HG03457 (cell line): Measurements from ENCODE around the gene COL15A1.

Source experiments
- ATAC-seq: cut with Tn5 transposase; IDR thresholded peaks from one replicate; pipeline ENCODE4 v1.9.1; 2021; ENCODE audit warnings: moderate number of reproducible peaks; ENCODE audit not compliant: unreplicated experiment

COL15A1 gene

DNA sequence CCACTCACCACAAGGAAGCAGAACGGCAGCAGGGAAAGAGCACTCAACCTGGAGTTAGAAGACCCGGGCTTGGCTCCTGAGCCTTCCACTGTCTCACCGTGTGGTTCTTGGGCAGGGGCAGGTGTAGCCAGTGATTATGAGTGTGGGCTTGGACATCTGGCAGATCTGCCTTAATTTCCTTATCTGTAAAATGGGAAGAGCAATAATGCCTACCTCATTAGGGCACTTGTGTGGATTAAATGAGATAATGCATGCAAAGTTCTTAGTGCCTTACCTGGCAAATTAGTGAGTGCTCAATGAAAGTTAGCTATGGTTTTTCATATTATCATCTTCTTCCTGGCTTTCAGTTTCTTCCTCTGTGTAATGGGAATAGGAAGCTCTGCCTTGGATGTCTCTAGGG is 28.1 kb upstream of the COL15A1 start:
- no peak for ATAC-seq

DNA sequence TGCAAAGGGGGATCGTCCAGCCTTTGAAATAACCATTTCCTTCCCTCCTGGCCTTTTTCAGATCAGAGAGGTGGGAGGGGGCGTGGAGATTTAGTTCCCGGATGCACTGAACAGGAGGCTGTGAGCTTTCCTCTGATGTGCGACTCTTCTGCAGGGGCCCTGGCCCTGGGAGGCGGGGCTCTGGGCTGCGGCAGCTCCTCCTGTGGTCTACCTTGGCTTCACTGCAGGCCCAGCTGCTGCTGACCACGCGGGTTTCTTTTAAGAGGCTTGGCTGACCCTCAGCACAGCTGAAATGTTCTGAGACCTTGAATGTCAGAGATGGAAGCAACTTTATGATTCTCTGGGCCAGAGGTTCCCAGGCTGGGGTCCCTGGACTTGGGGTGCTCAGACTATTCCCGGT is 27.0 kb upstream of the COL15A1 start:
- no peak for ATAC-seq

DNA sequence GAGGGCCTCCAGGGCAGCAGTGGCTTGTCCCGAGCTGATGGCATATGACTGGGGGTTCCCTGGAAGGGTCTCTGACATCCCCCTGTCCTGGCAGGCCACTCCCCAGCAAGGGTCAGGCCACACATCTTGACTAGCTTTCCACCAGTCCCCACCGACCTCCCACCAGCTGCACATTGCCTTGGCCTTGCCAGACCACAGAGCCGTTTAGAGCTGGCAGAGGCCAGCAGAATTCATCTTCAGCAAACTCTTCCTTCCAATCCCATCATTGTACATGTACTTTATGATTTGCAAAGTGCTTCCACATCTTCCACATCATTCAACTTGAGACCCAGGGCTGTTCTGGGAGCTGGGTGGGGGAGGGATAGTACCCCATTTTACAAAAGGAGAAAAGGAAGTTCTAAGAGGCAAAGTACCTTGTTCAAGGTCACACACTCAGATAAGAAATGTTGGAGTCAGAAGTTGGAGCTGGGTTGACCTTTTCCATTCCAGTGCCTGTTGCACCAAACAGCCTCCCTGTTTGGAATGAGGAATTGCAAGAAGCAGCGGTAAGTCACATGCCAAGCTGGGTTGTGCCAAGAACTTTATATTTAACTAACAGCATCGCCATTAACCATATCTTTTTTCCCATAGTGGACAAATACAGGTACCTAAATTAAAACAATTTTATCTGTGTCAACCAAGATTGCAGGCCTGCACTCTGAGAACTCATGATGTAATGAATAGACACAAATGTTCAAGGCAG is 25.8 kb upstream of the COL15A1 start:
- no peak for ATAC-seq

DNA sequence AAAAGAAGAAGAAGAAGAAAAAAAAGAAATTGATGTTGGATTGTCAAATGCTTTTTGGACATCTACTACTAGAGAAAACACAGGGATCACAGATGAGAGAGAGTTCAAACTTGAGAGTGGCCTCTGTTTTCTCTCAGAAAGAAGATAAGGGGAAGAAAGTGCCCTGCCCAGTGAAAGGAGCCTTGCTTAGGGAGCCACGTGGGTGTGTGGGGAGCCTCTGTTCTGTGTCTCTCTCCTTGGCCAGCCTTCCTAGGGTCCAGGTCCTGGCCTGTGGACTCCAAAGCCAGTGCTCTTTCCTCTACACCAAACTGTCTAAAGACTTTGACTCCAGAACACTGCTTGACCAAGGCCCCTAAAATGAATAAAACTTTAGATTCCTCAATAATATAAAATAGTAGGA is 22.0 kb upstream of the COL15A1 start:
- ATAC-seq = no peak

DNA sequence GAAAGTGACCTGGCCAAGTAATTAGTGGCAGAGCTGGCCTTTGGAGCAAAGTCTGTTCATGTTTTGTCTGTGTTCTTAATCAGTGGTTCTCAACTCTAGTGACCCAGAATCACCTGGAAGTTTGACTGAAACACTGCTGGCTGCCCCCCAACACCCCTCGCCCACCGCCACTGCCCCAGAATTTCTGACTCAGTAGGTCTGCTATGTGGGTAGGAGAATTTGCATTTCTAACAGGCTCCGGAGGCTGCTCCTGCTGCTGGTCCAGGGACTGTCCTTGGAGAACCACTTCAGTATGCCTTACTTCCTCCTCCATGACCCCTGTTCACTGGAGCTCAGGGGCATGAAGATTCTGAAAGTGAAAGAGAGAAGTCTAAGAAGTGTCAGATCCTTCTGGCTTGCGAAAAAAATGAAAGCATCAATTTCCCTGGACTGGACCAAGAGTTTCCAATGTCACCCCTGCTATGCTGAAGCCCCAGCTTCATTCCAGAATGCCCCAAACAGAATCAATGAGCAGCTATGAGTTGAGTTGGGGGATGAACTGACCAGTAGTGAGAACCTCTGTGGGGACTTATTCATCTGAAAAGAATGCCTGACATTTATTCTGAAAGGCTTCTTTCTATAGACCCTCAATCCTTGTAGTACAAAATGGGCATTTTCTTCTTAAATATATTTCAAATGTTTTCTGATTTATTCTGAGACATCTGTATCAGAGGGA is 20.8 kb upstream of the COL15A1 start:
- ATAC-seq = no peak

DNA sequence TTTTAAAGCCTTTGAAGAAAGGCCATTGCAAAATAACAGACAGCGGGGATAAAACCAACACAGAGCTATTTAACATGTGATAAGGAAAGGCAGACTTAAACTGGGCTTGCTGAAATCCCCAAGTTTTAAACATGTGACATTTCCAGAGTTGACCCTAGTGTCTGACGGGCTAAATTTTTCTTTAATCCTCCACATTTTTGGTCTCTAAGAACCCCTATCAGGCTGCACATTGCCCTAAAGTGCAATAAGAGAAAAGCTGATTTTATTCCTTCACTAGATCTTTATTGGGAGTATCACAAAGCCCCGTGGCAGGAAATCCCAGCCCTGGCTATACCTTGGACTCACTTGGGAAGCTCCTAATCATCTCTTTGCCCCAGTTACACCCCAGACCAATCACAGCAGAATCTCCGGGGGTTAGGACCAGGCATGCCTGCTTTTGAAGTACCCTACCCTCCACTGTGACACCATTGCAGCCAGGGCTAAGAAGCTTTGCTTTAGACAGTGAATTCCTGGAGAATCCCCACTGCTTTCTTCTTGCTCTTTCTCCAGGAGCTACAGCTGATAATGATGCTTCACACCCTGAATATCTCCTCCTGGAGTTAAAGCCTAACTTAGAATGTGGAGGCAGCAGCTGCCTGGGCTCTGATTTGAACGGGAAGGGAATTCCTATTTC is 20.1 kb upstream of the COL15A1 start:
- no peak for ATAC-seq

DNA sequence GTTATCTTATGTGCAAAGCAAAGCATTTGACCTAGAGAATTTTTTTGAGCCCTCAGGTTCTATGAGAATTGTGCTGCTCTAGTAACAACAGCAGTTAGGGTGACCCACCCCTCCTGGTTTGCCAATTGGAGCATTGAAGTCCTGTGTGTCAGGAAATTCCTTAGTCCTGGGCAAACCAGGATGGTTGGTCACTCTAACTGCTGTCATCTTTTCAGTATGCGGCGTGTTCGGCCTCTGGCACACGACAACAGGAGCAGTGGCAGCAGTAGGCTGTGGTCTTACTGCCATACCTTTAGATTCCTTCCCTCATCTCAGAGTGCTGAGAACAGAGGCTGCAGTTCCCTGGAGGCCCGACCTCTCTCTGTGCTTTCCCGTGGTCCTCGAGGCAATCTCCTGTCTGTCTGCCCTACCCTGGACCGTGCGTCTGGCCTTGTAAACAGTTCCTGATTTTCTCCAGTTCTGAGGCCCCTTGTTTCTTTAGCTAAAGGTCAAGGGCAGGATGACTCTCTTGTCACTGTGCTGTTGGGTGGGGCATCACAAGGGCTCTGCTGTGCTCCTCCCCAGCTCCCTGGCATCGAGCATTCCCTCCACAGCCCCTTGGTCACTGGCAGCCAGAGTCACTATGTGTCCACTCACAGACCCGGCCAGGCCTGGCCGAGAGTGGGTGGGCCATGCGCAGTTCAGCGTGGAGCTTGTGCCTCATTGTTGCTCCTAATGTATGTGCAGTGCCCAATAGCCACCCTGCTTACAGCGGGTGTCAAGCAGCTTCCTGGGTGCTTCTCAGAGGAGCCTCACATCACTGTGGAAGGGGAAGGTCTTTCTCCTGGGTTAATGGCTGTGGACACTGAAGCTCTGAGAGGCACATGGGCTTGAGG is 18.5 kb upstream of the COL15A1 start:
- no peak for ATAC-seq

DNA sequence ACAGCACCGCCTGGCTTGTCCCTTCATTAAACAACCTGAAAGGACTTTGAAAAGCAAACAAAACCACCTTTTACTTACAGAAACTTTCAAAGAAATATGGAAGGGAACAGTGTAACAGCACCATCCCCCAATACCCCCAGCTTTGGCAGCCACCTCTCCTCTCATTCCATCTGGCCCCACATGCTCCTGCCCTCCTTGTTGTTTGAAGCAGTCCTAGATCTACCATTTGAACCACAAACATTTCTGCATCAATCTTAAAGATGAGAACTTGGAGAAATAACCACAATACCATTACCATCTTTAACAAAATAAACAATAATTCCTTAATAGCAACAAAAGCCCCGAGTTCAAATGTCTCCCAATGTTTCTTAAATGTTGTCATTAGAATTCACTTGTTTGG is 17.8 kb upstream of the COL15A1 start:
- ATAC-seq = no peak

DNA sequence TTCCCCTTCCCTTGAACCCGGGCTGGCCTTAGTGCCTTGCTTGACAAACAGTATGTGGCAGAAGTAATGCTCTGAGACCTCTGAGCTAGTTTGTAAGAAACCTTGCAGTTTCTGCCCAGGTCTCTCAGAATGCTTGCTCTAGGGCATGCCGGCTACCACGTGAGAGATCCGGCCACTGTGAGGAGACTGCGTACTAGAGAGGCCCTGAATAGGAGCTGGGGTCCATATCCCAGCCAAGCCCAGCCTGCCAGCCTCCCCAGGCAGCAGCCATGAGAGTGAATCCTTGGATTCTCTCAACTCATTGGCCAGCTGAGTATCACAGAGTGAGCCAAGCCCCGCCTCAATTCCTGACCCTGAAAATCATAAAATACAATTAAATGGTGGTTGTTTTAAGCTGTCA is 16.0 kb upstream of the COL15A1 start:
- ATAC-seq = no peak

DNA sequence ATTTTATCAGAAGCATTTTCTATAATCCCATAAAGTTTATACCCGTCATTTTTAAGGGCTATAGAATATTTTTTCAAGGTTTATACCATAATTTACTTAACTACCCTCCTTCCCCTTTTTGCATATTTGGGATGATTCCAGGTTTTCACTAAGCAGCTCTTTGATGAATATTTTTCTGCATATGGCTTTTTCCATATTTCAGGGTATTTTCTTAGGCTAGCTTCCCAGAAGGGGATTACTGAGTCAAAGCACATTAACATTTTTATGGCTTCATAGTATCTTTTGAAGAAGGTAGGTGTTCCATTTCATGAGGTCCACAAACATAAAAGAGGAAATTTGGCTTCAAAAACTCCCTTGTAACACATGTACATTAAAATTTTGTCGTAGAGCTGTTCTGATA is 14.6 kb upstream of the COL15A1 start:
- ATAC-seq = no peak

DNA sequence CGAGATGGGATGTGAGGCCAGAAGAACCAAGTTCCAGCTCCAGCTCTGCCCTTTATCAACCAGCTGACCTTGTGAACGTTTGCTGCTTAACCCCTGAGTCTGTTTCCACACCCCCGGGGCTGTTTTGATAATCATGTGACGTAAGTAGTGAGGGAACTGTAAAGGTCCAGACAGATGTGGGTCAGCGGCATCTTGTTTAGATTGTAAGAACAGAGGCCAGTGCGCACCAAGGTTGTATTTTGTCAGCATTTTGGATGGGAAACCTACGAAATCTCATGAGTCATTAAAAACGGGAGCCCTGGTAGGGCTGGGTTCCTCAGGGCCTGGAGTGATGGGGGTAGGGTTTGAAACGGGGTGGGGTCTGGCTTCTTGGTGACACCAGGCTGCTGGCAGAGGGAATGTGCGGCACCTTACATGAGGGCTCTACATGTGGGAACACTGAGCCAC is 13.8 kb upstream of the COL15A1 start:
- ATAC-seq = no peak

DNA sequence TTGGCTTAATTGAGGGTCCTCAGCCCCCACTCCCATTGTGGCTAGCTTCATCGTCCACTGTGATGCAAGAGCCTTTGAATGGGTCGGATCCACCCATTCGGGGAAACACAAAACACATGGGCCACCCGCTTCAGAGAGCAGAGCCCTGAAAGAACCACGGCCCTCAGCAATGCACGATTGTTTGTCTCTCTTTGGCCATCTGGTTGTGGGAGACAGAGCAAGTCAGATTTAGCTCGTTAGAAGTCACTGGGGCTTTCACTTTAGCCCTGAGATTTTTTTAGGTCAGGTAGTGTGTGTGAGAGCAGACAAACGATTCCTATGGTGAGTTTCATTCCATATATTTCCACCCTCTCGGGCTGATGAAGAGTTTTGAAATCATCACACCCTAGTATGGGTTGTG is 12.9 kb upstream of the COL15A1 start:
- ATAC-seq = no peak

DNA sequence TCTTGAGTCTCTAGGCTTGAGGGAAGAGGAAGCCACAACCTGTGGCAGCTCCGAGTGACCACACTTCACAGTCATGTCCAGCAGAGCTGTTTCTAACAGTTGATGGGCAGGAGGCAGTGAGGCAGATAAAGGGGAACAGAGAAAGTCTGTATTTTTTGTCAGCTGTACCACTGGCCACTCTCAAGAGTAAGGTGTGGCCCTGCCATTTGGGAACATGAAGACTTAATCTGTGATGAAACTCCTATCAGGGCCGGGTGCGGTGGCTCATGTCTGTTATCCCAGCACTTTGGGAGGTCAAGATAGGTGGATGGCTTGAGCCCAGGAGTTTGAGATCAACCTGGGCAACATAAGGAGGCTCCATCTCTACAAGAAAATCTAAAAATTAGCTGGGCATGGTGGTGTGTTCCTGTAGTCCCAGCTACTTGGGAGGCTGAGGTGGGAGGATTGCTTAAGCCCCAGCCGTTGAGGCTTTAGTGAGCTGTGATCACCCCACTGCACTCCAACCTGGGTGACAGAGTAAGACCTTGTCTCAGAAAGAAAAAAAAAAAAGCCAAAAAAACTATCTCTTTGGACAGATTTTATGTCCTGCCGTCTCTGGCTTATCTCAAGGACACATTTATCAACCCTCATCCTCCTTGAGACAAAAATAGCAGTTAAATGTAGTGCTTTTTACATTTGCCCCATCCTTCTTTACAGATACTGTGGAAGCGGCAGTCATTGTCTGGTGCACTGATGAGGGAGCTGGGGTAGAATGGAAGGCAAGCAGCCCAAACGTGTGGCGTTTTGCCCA is 11.9 kb upstream of the COL15A1 start:
- ATAC-seq = no peak

DNA sequence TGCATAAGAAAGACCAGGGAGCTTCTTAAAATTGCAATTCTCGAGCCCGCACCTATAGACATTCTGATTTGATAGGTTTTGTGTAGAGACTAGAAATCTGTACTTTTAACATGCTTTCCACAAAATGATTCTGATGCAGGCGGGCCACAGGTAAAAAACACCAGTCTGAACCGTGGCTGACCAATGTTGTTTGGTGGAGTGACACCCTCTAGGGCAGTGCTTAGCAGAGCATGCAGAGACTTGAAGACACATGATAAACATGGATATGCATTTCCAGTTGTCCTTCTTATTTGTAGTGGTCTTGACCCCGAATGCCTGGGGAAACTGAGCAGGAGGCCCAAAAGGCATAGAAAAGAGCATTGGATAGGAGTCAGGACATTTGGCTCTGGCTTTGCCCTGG is 10.5 kb upstream of the COL15A1 start:
- no peak for ATAC-seq

DNA sequence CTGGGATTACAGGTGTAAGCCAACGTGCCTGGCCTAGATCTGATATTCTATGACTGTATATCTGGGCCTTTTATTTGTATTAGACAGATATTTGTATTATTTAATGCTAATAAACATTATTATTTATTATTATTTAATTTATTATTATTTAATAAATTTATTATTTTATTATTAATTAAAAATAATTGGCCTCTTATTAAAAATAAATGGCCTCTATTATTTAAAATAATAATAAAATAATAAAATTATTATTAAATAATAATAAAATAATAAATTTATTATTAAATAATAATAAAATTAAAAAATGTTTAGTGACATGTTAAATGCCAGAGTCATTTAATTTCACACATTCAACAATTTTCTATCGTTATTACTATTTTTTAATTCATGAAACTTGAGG is 9.8 kb upstream of the COL15A1 start:
- no peak for ATAC-seq

DNA sequence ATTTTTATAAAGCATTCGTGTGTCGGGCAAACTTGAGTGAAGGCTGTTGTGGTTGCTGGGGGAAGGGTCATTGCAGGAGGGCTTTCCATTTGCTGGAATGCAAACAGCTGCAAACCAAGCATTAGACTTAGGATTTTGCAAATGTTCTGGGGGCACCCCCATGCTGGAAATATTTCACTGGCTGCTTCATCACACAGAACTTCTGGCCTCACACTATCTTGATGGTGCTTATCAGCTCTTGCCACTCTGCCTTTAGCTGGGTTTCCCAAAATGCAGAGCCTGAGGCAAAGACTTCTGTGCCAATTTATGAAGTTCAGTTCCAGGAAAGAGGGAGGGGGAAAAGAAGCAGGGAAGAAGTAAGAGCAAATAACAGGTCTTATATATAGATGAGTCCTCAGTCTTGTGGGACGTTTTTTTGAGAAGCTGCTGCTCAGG is 8.6 kb upstream of the COL15A1 start:
- no peak for ATAC-seq

DNA sequence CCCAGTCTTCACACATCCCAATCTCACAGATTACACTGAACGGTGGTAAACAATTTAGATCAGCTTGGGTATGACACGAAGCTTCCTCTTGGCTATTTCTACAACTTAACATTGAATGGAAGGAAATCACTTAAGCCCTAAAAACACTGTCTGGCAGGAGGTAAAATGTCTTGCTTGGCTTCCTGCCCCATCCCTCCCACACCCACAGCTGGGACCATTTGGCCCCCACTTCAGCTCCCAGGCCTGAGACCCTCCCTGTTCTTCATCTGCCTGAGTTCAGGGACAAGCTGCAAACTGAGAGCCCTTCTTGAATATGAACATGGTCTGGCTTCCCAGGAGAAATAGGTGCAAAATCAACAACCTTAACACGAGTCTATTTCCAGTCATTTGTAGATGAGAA is 3.4 kb upstream of the COL15A1 start:
- no peak for ATAC-seq

DNA sequence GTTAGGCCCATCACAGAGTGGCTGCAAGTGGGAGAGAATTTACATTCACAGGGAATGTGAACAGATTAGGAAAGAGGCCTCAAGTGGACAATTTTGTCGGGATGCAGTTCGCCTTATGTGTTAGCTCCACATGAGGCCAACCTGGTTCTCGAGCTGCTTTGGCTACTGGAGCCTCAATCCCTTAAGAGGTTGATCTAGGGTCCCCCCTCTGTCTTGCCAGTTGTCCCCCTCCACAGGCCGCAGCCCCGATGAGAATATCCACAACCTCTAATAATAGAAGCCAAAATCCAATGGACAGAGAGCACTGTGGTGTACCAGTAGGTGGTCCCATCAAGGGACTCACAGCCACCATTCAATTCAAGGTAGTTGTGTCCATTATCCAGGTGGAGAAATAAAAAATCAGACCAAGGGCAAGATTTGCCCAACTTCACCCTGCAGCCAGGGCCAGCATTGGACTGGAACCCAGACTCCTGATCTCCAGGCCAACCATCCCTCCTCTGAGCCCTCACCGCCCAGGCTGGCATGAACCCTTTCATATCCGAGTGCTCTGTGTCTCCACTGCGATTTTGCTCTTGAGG is 1.7 kb upstream of the COL15A1 start:
- ATAC-seq = no peak

DNA sequence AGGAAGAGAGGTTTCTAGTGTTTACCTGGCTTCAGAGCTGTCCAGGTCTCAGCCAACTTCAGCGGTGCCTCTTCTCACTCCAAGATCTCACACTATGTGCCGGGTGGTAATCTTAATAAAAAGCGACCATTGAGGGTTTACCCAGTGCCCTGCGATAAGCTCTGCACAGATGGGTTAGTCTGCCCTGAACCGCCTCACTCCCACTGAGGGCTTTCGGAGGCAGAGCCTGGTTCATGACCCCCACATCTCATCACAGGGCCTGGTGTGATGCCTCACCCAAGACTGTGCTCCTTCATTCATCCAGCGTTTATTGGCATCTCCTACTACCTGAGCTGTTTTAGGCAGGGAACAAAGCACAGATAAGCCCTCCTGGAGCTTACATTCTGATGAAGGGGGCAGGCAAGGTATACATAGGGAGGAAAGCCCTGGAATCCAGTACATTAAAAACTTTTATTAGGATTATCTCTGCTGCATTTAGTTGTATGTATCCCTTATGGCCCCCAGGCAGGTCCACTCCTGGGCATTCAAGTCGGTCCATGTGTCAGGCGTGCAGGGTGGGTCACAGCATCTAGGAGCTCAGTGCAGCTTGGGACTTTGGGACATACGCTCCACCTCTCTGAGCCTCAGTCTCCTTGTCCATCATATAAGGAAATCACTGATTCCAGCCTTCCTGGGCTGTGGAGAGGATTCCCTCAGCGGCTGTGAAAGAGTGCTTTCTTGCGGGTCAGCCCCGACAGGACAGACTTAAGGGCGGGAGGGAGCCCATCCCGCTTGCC is 613 bp upstream of the COL15A1 start:
- ATAC-seq = no peak
